AG09309 (cell line): ENCODE data around the gene ASB2.
A peak's percentile ranks its signal among the peaks of the same experiment; 100 is the strongest.

ENCODE experiments used
- DNase-seq: peaks from one replicate; pipeline ENCODE4 v3.0.0-alpha.2; 2010; ENCODE audit warnings: low read depth
- H3K4me3 ChIP-seq: 2 replicates; pipeline ENCODE4 v1.5.1; 2011; ENCODE audit warnings: mild to moderate bottlenecking, low read depth, low read length, moderate library complexity; ENCODE audit not compliant: control insufficient read depth
- CTCF ChIP-seq: IDR thresholded peaks from 2 replicates; pipeline ENCODE4 v1.5.1; 2011; ENCODE audit warnings: mild to moderate bottlenecking, low read depth, low read length, inconsistent platforms; ENCODE audit not compliant: insufficient read depth, control insufficient read depth; ENCODE audit errors: missing control alignments

Gene ASB2

DNA sequence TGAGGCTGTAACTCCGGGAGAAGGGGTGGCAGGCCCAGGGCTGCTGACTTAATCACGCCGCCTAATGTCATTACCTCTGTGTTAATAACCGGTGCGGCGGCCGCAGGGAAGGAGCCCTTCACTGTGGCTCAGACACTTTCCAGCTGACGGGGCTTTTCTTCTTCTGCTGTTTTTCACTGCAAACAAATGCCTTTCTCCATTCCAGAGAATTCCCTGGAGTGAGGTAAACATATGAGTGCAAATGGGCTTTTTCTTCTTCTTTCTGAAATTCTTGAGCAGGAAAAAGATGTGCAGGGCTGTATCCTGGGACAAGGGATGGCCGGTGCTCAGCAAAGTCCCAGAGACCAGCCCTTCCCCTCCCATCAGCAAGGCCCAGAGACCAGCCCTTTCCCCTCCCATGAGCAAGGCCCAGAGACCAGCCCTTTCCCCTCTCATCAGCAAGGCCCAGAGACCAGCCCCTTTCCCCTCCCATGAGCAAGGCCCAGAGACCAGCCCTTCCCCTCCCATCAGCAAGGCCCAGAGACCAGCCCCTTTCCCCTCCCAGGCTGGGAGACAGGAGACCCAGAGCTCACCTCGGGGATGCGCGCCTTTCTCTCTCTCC lies 82.6 kb downstream of the ASB2 start:
- no peak for TF ChIP-seq CTCF
- no peak overlapping the region for H3K4me3 ChIP-seq
- no peak for DNase-seq

GRCh38 chr14:93892923-93893558 lies 83.3 kb downstream of the ASB2 start:
- no peak for DNase-seq
- peak; percentile 99 for TF ChIP-seq CTCF
- H3K4me3 ChIP-seq = no peak overlapping the region

- no peak for DNase-seq
These were observed 83.9 kb downstream of the ASB2 start for GRCh38 chr14:93892505-93892839.

GRCh38 chr14:93891756-93892504 lies 84.4 kb downstream of the ASB2 start:
- no peak for DNase-seq

More at GRCh38 chr14:93892505-93892839, 83.9 kb downstream of the ASB2 start:
- no peak overlapping the region for H3K4me3 ChIP-seq
- no peak for TF ChIP-seq CTCF

GRCh38 chr14:93889739-93890483 lies 86.5 kb downstream of the ASB2 start:
- DNase-seq = no peak
- TF ChIP-seq CTCF = no peak
- H3K4me3 ChIP-seq = no peak overlapping the region

More at GRCh38 chr14:93891756-93892504, 84.4 kb downstream of the ASB2 start:
- H3K4me3 ChIP-seq = no peak overlapping the region
- TF ChIP-seq CTCF = no peak

DNA sequence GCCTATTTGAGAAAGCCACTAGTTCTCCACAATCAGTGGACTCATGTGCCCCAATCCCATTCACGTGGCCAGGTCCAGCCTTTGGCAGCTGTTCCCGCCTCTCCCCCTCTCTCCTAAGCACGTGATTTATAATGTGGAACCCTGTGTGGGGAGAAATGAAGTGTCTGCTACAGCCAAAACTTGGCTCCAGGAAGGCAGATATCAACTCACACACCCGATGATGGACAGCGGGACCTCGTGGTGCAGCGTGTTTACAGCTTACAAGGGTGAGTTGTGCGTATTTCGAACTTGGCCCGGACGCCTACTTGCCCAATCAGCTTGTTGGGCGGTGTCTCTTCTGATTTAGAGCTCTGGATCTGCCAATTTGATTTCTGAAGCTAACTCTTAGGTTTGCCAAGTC lies 87.4 kb downstream of the ASB2 start:
- DNase-seq = no peak
- no peak overlapping the region for H3K4me3 ChIP-seq
- TF ChIP-seq CTCF = no peak
